Activated naive CD4-positive, alpha-beta T cell treated with anti-CD3 and anti-CD28 coated beads, Interleukin-2, amount 10 ng/mL, durations not matched to agents 7 days and 5 days (primary cell): ENCODE measurements around the gene KSR1.
"Not testable (repeated sequence)": the region's sequence is repeated elsewhere in the genome, so short reads cannot be mapped to it uniquely, and the experiment has no call there.

Experiments
- CTCF ChIA-PET: fragments of 350-600 bp; sonication (Branson Sonifier 250); formaldehyde crosslinking; loops from one replicate; lab custom pipeline; 2021; ENCODE audit warnings: antibody characterized with exemption; lab: Charles Lee
- DNase-seq: peaks from one replicate; pipeline ENCODE4 v3.0.0-alpha.2; 2020
- H3K27ac Mint-ChIP-seq: one replicate; pipeline ENCODE4 v1.8.0; 2021; ENCODE audit warnings: mild to moderate bottlenecking, moderate library complexity, mixed read lengths
- H3K27me3 Mint-ChIP-seq: one replicate; pipeline ENCODE4 v1.8.0; 2021; ENCODE audit warnings: mild to moderate bottlenecking, mixed read lengths
- H3K36me3 Mint-ChIP-seq: one replicate; pipeline ENCODE4 v1.8.0; 2021; ENCODE audit warnings: mixed read lengths
- H3K4me1 Mint-ChIP-seq: one replicate; pipeline ENCODE4 v1.8.0; 2021; ENCODE audit warnings: mixed read lengths
- H3K4me3 Mint-ChIP-seq: one replicate; pipeline ENCODE4 v1.8.0; 2021; ENCODE audit warnings: mild to moderate bottlenecking, moderate library complexity, mixed read lengths
- H3K9me3 Mint-ChIP-seq: one replicate; pipeline ENCODE4 v1.8.0; 2021; ENCODE audit warnings: mixed read lengths

KSR1 gene

GRCh38 chr17:27663936-27664605, 207.8 kb downstream of the KSR1 start:
- CTCF ChIA-PET = interaction anchor here (1.1 kb wide), 1 partner anchor 10 kb away, joined by 6 read pairs; no protein-coding TSS in a partner anchor
- no peak for DNase-seq
- no peaks in the 10 kb centered on the region for H3K27me3 Mint-ChIP-seq
- H3K4me3 Mint-ChIP-seq = no peak overlapping the region
- H3K36me3 Mint-ChIP-seq = no peaks in the 10 kb centered on the region
- no peaks in the 10 kb centered on the region for H3K9me3 Mint-ChIP-seq
- H3K4me1 Mint-ChIP-seq = no peaks in the 10 kb centered on the region
- H3K27ac Mint-ChIP-seq = no peak overlapping the region

- no peak for DNase-seq
- CTCF ChIA-PET = interaction anchor here (1.1 kb wide), 1 partner anchor 10 kb away, joined by 6 read pairs; no protein-coding TSS in a partner anchor
- Mint-ChIP-seq H3K4me3 (no peak overlapping the region), H3K27me3 (no peaks in the 10 kb centered on the region), H3K36me3 (no peaks in the 10 kb centered on the region), H3K9me3 (no peaks in the 10 kb centered on the region), H3K27ac (no peak overlapping the region), H3K4me1 (no peaks in the 10 kb centered on the region)
Observed at GRCh38 chr17:27664606-27664965, 208.3 kb downstream of the KSR1 start.

- CTCF ChIA-PET = interaction anchor here (1.5 kb wide), 1 partner anchor 11 kb away, joined by 5 read pairs; no protein-coding TSS in a partner anchor
- H3K4me3 Mint-ChIP-seq = no peak overlapping the region
Observed at GRCh38 chr17:27665549-27665948, 209.3 kb downstream of the KSR1 start.

GRCh38 chr17:27666270-27666669, 210.0 kb downstream of the KSR1 start:
- H3K27ac Mint-ChIP-seq, DNase-seq, H3K4me3 Mint-ChIP-seq, H3K4me1 Mint-ChIP-seq, H3K9me3 Mint-ChIP-seq, H3K36me3 Mint-ChIP-seq, H3K27me3 Mint-ChIP-seq: not testable (repeated sequence)
- CTCF ChIA-PET = interaction anchor here (1.5 kb wide), 1 partner anchor 11 kb away, joined by 5 read pairs; no protein-coding TSS in a partner anchor

More at GRCh38 chr17:27665549-27665948, 209.3 kb downstream of the KSR1 start:
- H3K27ac Mint-ChIP-seq = no peak overlapping the region
- H3K4me1 Mint-ChIP-seq = no peaks in the 10 kb centered on the region
- H3K27me3 Mint-ChIP-seq = no peaks in the 10 kb centered on the region
- no peak for DNase-seq
- no peaks in the 10 kb centered on the region for H3K9me3 Mint-ChIP-seq
- H3K36me3 Mint-ChIP-seq = no peaks in the 10 kb centered on the region

- Mint-ChIP-seq H3K9me3 (no peaks in the 10 kb centered on the region), H3K4me1 (no peaks in the 10 kb centered on the region), H3K4me3 (no peak overlapping the region), H3K27ac (no peak overlapping the region), H3K27me3 (no peaks in the 10 kb centered on the region), H3K36me3 (no peaks in the 10 kb centered on the region)
- CTCF ChIA-PET = no interaction called here
- DNase-seq = no peak
Observed at GRCh38 chr17:27666831-27667560, 210.7 kb downstream of the KSR1 start.

- no peaks in the 10 kb centered on the region for H3K36me3 Mint-ChIP-seq
- no peaks in the 10 kb centered on the region for H3K9me3 Mint-ChIP-seq
- DNase-seq = no peak
- no peaks in the 10 kb centered on the region for H3K27me3 Mint-ChIP-seq
- no peak overlapping the region for H3K4me3 Mint-ChIP-seq
- H3K27ac Mint-ChIP-seq = no peak overlapping the region
- no peaks in the 10 kb centered on the region for H3K4me1 Mint-ChIP-seq
- CTCF ChIA-PET = interaction anchor here (1.1 kb wide), 1 partner anchor 13 kb away, joined by 3 read pairs; no protein-coding TSS in a partner anchor
Observed at GRCh38 chr17:27667656-27668487, 211.6 kb downstream of the KSR1 start.

GRCh38 chr17:27668488-27668823, 212.2 kb downstream of the KSR1 start:
- no peak for DNase-seq
- no peaks in the 10 kb centered on the region for H3K27me3 Mint-ChIP-seq
- H3K4me1 Mint-ChIP-seq = no peaks in the 10 kb centered on the region
- no peak overlapping the region for H3K27ac Mint-ChIP-seq
- H3K4me3 Mint-ChIP-seq = no peak overlapping the region
- CTCF ChIA-PET = interaction anchor here (1.1 kb wide), 1 partner anchor 14 kb away, joined by 3 read pairs; no protein-coding TSS in a partner anchor
- no peaks in the 10 kb centered on the region for H3K36me3 Mint-ChIP-seq
- no peaks in the 10 kb centered on the region for H3K9me3 Mint-ChIP-seq

- no peaks in the 10 kb centered on the region for H3K9me3 Mint-ChIP-seq
- CTCF ChIA-PET = interaction anchor here (1.1 kb wide), 1 partner anchor 15 kb away, joined by 3 read pairs; no protein-coding TSS in a partner anchor
- no peaks in the 10 kb centered on the region for H3K36me3 Mint-ChIP-seq
- no peaks in the 10 kb centered on the region for H3K27me3 Mint-ChIP-seq
- H3K27ac Mint-ChIP-seq = no peak overlapping the region
- H3K4me3 Mint-ChIP-seq = no peak overlapping the region
- no peak for DNase-seq
- no peaks in the 10 kb centered on the region for H3K4me1 Mint-ChIP-seq
Observed at GRCh38 chr17:27669136-27669535, 212.9 kb downstream of the KSR1 start.

- Mint-ChIP-seq H3K4me1 (no peaks in the 10 kb centered on the region), H3K27ac (no peak overlapping the region), H3K4me3 (no peak overlapping the region), H3K36me3 (no peaks in the 10 kb centered on the region), H3K27me3 (no peaks in the 10 kb centered on the region), H3K9me3 (no peaks in the 10 kb centered on the region)
- CTCF ChIA-PET = no interaction called here
- DNase-seq = no peak
Observed at GRCh38 chr17:27669850-27670249, 213.6 kb downstream of the KSR1 start.

GRCh38 chr17:27670791-27671590, 214.7 kb downstream of the KSR1 start:
- Mint-ChIP-seq H3K36me3 (no peaks in the 10 kb centered on the region), H3K9me3 (no peaks in the 10 kb centered on the region), H3K4me3 (no peak overlapping the region), H3K4me1 (no peaks in the 10 kb centered on the region), H3K27ac (no peak overlapping the region), H3K27me3 (no peaks in the 10 kb centered on the region)
- DNase-seq = no peak
- CTCF ChIA-PET = interaction anchor here (0.9 to 1.6 kb wide), 3 partner anchors 16 to 19 kb away, joined by 3 to 5 read pairs (median 3); no protein-coding TSS in a partner anchor

- no peak overlapping the region for H3K27ac Mint-ChIP-seq
- no peaks in the 10 kb centered on the region for H3K9me3 Mint-ChIP-seq
- DNase-seq = no peak
- peaks cover 2% of the 10 kb centered on the region for H3K27me3 Mint-ChIP-seq
- no peak overlapping the region for H3K4me3 Mint-ChIP-seq
- no peaks in the 10 kb centered on the region for H3K36me3 Mint-ChIP-seq
- CTCF ChIA-PET = interaction anchor here (1.1 to 1.6 kb wide), 2 partner anchors 17 to 19 kb away, joined by 3 to 5 read pairs; no protein-coding TSS in a partner anchor
- H3K4me1 Mint-ChIP-seq = no peaks in the 10 kb centered on the region
Observed at GRCh38 chr17:27671591-27671910, 215.3 kb downstream of the KSR1 start.

GRCh38 chr17:27671977-27672480, 215.8 kb downstream of the KSR1 start:
- CTCF ChIA-PET = interaction anchor here (1.1 to 1.6 kb wide), 2 partner anchors 17 to 20 kb away, joined by 3 to 5 read pairs; no protein-coding TSS in a partner anchor

GRCh38 chr17:27674335-27674734, 218.1 kb downstream of the KSR1 start:
- DNase-seq = no peak
- Mint-ChIP-seq H3K4me3 (no peak overlapping the region), H3K27ac (peak overlapping the region; percentile 58), H3K4me1 (no peaks in the 10 kb centered on the region), H3K36me3 (no peaks in the 10 kb centered on the region), H3K27me3 (peaks cover 19% of the 10 kb centered on the region), H3K9me3 (no peaks in the 10 kb centered on the region)
- CTCF ChIA-PET = no interaction called here

More at GRCh38 chr17:27671977-27672480, 215.8 kb downstream of the KSR1 start:
- not testable (repeated sequence) for H3K4me1 Mint-ChIP-seq, H3K27me3 Mint-ChIP-seq, H3K36me3 Mint-ChIP-seq, H3K27ac Mint-ChIP-seq, DNase-seq, H3K4me3 Mint-ChIP-seq, H3K9me3 Mint-ChIP-seq
